ENCODE data around the gene COPS7B.
"Not testable (repeated sequence)": the region's sequence is repeated elsewhere in the genome, so short reads cannot be mapped to it uniquely, and the experiment has no call there.

The COPS7B gene

DNA sequence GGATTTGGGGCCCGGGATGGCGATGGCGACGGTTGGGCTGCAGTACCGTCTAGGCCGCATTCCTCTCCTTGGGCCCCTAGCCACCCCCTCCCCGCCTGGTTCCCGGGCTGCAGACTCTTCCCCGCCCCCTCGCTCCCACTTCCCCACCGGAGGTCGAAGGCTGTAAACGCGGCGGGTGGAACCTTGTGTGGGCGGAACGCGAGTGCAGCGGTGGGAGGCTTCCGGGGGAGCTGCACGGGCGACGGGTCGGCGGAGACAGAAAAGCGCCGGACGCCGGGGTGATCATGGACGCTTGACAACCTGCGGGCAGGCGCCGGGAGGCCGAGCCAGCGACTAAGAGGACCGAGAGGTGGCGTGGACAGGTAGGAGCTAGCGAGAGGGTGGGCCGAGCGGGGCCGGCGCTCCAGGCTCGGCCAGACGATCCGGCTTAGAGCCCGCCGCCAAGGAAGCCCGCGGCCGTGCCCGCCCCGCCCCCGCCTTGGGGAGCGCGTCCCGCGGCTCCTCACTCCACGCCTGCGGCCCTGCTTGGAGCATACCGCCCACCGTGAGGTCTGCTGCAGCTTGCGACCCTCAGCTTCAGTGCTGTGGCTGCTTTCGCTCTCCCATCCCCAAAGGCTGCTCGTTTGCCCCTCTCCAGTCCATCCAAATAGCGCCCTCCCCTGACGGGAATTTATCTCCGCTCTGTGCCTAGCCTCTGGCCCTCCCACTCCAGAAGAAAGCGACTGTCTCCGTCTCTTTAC, at the start of gene COPS7B:
COPS7B (plus strand) TSS at position 269 of the 740 bp plus-strand sequence. CDS start 2,126 bp downstream, outside the sequence.
- peak; percentile 28 for DNase-seq

DNA sequence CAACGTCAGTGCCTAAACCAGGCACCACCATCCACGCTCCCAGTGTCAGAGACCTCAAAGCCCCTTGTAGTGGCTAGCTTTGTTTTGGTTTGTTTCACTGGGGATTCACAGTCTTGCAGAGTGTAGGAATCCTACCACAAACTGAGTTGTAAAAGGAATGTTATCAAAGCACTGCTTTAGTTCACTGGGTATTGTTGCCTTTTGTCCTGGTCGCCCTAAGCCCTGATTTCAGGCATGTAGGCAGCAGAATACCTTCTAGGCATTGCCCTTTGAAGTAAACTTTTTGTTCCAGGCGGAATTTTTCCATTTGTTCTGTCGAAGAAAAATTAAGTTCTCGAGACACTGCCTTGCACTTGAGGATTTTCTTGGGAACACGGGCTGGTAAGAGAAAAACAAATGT, 48.5 kb upstream of the COPS7B start:
- DNase-seq = no peak

DNA sequence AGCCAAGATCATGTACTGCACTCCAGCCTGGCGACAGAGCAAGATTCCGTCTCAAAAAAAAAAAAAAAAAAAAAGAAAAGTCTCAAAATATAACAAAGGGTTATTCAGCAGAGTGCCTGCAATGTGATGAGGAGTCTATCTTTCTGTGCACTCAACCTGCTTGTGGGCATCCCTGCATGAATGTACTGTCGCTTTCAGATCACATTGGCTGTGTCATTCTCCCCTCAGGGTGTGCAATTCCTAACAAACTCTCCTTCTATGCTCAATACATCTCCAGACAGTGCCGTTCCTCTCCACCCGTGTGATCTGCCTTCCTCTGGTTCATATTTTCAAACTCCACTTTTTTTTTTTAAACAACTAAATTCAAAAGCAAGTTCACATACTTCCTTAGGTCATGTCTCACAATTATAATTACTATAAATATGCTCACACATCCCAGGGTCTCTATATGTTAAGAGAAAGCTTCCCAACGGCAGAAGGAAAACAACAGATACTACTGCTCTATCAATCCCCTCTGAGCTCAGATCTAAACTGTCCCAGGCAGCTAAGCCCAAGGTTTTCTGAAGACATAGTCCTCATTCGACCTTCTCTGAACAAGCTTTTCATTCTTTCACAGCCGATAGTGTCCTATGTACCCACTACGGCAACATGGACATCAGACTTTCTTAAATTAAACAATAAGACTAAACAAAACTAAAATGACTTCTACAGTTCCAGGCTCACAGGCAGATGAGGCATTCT, 42.7 kb upstream of the COPS7B start:
- DNase-seq = no peak

DNA sequence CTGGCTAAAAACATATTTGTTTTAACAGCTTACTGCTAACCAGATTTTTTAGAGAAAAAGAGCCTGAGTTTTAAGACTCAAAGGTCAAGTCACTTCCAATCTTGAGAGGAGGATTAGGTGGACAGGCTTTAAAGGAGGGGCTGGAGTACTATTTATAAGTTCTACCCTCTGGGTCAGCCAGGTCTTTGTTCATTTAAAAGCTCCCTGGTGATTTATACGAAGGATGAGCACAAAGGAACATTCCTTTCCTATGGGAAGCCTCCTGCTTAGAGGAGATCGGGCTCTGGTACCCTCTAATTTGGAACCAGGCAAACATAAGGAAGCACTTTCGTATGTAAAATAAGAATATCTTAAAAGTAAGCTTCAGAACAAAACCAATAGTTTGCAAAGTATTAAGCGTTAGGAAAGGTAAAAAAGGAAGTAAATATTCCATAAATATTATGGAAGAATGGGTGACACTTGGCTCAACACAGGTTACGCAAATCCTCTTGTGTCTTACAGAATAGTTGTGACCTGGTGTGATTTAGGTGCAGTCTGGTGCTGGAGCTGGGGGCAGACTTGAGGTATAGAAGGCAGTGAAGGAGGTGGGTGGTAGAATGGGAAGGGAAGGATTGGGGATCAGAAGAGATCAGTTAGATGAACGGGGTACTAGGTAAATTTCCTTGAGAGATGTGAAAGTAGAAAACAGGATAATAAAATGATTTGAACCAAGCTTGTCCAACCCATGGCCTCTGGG, 40.8 kb upstream of the COPS7B start:
- no peak for DNase-seq

DNA sequence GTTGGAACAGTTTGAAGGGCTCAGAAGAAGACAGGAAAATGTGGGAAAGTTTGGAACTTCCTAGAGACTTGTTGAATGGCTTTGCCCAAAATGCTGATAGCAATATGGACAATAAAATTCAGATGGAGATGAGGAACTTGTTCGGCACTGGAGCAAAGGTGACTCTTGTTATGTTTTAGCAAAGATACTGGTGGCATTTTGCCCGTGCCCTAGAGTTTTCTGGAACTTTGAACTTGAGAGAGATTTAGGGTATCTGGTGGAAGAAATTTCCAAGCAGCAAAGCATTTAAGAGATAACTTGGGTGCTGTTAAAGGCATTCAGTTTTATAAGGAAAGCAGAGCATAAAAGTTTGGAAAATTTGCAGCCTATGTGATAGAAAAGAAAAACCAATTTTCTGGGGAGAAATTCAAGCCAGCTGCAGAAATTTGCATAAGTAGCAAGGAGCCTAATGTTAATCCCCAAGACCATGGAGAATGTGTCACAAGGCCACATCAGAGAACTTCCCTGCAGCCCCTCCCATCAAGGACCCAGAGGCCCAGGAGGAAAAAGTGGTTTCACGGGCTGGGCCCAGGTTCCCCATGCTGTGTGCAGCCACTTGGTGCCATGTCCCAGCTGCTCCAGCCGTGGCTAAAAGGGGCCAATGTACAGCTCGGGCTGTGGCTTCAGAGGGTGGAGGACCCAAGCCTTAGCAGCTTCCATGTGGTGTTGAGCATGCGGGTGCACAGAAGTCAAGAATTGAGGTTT, 37.9 kb upstream of the COPS7B start:
- DNase-seq = not testable (repeated sequence)

DNA sequence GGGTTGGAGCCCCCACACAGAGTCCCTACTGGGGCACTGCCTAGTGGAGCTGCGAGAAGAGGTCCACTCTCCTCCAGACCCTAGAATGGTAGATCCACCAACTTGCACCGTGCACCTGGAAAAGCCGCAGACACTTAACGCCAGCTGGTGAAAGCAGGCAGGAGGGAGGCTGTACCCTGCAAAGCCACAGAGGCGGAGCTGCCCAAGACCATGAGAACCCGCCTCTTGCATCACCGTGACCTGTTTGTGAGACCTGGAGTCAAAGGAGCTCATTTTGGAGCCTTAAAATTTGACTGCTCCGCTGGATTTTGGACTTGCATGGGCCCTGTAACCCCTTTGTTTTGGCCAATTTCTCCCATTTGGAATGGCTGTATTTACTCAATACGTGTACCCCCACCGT, 37.2 kb upstream of the COPS7B start:
- not testable (repeated sequence) for DNase-seq

DNA sequence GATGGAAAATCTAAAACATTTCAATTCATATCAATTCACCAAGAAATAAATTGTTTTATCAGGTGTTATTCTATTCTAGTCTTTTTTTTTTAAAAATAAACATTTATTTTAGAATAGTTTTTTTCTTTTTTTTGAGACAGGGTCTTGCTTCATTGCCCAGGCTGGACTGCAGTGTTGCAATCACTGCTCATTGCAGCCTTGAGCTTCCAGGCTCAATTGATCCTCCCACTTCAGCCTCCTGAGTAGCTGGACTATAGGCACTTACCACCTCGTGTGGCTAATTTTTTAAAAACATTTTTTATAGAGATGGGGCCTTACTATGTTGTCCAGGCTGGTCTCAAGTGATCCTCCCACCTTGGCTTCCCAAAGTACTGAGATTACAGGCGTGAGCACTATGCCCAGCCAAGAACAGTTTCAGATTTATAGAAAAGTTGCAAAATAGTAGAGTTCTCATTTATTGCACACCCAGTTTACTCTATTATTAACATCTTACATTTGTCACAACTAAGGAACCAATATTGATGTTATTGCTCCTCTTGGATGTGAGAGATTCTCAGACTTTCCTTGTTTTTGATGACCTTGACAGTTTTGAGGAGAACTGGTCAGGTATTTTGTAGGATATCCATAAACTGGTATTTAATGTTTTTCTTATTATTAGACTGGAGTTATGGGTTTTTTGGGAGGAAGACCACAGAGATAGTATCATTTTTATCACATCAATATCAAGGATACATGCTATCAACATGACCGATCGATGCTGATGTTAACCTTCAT, 35.0 kb upstream of the COPS7B start:
- DNase-seq = no peak

DNA sequence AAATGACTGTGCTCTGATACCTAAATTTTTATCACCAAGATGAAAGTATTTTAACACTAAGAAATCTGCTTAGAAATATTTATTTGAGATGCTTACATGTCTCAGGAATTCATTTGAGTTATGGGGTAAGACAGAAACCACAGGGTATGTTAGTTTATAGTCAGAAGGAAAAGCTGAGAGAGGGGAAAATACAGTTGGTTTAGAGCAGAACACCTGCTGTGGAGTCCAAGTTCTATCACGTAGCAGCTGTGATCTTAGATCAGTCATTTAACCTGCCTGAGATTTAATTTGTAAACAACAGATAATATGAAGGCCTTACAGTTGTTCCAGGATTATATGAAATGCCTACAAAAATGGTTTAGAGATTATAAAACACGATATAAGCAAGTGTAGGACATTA, 34.2 kb upstream of the COPS7B start:
- DNase-seq = no peak

DNA sequence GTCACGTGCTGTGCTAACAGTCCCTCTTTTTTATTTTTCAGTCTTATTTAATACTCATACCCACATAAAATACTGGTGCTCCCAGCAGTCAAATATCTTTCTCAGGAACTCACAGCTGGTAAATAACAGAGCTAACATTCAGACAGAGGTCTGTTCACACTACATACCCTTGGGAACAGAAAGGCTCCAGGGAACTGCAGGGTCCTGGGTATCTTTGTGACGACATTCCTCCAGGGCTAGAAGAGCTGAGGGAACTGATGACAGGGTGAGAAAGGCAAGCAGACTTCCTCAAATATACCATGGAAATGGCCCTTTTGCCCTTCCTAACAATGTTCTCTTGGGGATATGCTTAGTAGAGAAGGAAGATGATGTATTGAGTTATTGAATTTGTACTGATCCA, 24.5 kb upstream of the COPS7B start:
- no peak for DNase-seq

DNA sequence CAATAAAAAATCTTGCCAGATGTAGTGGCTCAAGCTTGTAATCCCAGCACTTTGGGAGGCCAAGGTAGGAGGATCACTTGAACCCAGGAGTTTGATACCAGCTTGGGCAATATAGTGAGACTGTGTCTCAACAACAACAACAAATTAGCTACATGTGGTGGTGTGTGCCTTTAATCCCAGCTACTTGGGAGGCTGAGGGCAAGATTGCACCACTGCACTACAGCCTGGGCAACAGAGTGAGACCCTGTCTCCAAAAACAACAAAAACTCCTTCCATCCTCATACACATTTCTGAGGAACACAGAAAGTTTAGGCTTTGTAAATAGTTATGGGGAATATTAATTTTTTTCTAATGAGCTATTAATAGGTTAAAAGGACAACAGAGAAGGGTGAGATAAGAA, 22.1 kb upstream of the COPS7B start:
- no peak for DNase-seq

DNA sequence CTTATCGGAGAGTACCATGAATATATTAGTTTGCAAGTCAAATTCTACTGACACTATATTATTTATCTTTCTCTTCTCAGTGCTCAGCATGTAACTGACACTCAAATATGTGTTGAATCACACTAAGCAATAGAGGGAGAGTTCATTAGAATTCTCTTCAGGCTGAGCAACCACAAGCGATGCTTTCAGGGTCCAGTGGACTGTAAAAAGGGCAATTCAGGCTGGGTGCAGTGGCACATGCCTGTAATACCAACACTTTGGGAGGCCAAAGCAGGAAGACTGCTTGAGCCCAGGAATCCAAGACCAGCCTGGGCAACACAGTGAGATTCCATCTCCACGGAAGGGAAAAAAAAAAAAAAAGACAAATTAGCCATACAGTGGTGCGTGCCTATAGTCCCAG, 21.5 kb upstream of the COPS7B start:
- DNase-seq = no peak

DNA sequence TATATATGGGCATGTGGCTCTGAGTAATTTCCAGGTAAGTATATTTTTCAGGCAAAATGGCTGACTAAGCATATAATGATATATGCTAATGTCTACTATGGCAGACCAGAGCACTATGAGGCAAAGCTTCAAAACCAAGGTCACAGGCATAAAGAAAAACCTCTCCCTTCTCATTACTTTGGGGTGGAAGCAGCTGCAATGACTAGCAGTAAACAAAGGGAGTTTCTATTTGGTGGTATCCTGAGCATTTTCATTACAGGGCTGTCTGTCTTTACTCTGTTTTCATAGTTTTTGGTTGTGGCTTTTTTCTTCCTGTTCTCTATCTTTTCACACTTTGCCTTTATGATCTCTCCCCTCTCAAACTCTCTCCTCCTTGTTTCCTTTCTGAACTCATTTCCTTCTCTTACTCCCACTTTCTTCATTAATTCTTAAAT, 20.7 kb upstream of the COPS7B start:
- no peak for DNase-seq

DNA sequence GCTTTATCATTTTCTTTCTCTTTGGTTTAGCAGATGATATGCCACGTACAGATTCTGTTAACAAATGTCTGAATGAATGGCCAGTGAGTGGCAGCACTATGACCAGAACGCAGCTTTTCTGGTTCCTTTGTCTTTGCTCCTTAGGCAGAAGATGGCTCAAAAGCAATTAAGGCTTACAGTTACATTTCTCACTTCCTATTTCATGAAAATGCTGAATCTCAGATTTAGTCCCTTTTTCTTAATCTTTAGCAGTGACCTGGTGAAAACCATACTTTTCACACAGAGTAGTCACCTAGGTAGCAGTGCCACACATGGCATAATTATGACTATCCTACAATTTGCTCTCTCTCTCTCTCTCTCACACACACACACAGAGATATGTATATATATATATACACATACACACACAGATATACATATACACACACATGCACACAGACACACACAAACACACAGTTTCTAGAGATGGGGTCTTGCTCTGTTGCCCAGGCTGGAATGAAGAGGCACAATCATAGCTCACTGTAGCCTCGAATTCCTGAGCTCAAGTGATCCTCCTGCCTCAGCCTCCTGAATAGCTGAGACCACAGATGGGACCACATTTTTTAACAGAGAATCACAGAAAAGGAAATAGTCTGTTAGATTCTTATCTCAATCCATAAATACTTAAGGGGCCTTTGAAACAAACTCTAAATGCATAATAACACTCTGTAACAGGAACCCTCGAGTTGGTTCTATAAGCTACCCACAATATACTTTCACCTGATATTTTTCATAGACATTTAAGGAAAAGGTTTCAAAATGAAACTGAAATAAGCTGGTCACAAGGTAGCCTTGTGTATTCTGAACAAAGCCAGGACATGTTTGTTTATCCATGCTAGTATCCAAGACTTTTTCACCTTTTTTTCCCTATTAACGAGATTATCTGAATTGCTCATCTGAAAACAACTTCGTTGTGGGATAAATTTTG, 16.8 kb upstream of the COPS7B start:
- DNase-seq = no peak

DNA sequence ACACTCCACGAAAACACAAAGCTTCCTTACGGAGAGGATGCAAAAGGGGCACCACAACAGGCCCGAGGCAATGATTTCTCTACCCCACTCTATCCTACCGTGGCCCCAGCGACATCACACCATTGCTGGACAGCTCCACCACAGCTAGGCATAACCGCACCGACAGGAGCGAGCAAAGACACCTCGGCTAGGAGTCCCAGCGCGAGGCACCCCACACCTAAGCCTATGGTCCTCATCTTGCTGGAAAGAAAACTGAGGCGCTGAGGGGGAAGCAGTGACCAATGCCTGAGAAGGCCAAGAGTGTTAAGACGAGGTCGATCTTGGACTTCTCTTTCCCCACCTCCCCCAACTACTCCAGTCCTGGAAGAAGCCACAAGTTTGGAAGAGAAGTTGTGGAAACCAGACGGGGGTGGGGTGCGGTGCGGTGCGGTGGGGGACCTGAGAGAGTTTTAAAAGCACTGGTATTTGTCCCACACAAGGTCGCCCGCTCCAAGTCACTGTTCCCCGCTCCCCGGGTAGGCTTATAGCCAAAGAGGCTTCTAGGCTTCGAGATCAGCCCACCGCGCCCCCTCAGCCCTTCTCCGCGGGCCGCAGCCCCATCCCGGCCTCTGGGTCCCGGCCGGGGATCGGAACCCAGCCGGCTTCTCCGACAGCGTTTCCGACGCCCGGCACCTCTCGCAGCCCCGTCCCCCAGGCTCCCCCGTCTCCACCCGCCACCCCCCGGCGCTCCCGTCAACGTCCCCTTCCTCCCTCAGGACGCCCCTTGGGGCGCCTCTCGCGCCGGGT, 5.9 kb upstream of the COPS7B start:
- DNase-seq = no peak

DNA sequence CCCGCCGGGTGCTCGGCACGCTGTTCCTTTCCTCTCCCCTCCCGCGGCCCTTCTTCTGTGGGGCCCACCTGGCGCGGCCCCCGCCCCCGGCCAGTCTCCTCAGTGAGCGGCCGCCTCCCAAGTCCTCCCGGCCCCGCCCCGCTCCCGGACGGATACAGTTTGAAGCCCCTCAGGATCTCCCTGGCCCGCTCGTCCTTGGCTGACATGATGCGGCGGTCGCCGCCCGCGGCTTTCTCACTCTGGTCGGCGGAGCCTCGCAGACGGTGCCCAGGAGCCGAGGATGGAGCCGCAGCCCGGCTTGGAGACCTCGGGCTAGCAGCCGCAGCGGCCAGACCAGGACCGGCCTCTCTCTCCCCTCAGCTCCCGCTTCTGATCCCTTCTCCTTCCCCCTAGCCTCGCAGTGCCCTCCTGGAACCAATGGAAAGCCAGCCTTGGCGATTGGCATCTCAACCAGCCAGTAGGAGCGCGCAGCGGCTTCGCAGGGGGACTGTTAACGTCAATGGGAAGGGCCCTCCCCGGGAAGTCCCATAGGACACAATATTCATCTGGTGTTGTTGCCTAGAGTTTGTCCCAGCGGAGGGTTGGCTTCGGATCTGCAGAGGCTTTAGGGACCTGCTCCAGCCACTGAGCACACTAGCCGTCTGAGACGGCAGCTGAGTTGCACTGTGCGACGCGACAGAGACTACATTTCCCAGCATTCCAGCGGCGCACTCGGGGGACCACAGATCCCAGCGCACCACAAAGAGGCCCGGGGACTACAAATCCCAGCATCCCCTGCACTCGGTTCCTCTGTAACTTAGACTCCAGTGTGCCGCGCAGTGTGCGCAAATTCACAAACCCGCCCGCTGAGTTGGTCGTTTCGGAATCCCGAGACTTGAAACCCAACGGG, 5.1 kb upstream of the COPS7B start, which contains the start of gene PDE6D:
PDE6D (minus strand) TSS at position 374 of the 889 bp plus-strand sequence; CDS start at position 206, 168 bp downstream.
- DNase-seq = peak; percentile 89

DNA sequence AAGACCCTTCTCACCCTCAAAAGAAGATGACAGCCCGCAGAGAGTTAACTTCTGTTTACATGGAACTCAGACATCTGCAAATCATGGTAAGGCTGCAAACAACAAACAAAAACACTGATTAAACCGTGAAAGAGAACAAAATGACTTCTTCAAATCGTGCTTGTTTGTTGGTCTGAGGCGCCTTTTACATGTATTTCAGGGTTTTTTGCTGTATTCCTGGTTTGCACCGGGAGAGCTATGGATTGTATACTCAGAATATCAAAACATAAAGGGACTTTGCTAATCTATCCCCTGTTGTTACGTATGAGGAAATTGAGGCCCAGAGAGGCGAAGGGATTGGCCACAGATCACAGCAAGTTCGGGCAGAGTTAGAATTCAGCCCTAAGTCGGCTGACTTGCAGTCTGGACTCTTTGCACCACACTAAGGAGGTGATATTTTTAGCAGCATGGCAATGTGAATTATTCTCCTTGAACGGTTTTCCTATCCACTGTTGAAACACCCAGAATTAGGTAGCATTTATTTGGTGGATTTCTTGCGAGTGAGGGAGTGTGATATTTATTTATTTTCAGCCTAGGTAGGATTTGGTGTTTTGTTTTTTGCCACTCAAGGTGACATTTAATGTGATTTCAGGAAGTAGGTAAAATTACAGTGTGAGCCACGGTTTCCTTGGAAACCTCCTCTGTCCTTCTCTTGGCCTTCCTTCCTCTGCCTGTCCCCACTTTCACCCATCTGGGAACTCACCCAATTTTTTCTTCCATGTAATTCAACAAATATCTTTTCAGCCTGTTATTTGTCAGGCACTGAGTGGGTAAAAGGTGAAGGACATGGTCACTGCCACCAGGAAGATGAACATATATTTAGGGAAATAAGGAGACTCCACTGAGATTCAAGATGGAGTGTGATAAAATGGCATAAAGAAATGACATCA, 4.2 kb upstream of the COPS7B start:
- no peak for DNase-seq

DNA sequence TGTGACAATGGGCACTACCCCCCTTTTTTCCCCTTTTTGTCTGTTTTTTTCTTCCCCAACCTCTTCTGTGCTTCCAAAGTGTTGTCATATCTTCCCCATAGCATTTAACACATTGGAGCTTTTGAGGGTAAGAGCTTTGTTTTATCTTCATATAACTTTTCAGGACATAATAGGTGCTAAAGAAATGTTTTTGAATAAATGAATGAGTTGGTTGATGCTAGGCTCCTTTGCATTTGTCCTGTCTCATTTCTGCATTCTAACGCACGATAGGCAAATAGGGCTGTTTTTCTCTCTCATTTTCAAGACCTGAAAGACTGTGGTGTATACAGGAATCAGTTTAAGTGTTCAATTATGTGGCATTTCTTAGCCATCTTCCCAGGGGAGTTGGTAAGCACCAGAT, 832 bp upstream of the COPS7B start:
- DNase-seq = no peak

DNA sequence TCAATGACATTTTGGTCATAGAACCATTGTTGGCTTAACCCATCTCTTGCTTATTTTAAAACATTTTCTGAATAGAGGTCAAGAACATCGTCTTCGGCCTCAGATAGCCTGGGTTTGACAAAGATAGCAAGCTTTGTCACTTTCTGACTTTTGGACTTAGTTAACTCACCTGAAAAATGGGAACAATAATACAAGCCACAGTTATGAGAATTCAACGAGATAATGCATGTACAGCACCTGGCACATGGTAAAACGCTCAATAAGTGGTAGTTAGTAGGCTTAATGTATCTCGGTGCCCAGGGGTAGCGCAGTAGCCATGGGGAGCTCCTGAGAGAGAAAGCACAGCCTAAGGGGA, 446 bp upstream of the COPS7B start:
- DNase-seq = no peak
